Measurements from ENCODE around the gene MMP8. TPM values are rescaled to one million over a fixed set of nuclear protein-coding genes. Genes with fewer than 3 reads are reported as not detected.

Gene MMP8
- polyA plus RNA-seq, 1 donor (not counting 4 experiments of a cell fraction or from before 2014, with no cell fraction given), result 0.09 TPM

DNA sequence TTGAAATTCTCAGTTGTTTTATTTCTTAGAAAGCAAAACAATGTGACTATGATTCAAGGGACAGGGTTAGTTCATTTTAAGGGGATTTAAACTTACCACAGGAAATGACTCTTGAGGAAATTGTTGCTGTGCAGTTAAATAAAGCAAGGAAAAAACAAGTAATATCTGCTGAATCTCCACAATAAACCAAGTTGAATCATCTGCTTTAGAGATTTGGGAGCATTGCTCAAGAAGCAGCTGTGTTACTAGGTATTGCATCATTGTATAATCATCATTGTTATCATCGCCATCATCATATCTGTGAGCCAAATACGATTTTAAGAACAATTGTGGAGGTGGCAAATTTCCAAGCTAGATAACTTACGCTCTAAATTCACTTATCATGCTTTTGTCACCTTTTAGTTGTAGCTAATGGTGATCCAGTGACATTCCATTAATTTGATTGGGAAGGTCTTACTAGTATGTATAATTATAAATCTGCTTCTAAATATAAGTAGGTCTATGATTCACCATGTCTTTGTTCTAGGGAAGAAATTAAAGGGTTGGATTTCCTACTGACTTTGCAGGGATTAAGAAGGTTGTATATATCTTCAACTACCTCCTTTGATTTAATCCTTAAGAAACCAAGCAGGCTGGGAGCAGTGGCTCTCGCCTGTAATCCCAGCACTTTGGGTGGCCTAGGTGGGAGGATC lies 35.7 kb upstream of the MMP8 start:
- Histone ChIP-seq H3K4me2 (ENCODE audit: control insufficient read depth, extremely low read depth, insufficient read depth, low read depth, low read length) (peak overlapping the region; percentile 47), H3K27ac (ENCODE audit: control insufficient read depth, insufficient read depth, low read length) (peak overlapping the region; percentile 81), H3K4me3 (ENCODE audit: control insufficient read depth in 2 of 3, extremely low read depth in 1 of 3, insufficient read depth in 2 of 3, low read depth in 1 of 3, low read length in 3 of 3) (no peak overlapping the region), H3K79me2 (ENCODE audit: control insufficient read depth, insufficient read depth, low read length) (no peaks in the 10 kb centered on the region), H3K4me1 (ENCODE audit: control insufficient read depth, extremely low read depth, insufficient read depth, low read length) (peaks cover 56% of the 10 kb centered on the region), H3K9me1 (ENCODE audit: control insufficient read depth, extremely low read depth, insufficient read depth, low read length) (no peaks in the 10 kb centered on the region), H3K27me3 (ENCODE audit: control insufficient read depth, extremely low read depth, insufficient read depth, low read length) (no peaks in the 10 kb centered on the region), H4K20me1 (ENCODE audit: control insufficient read depth, extremely low read depth, insufficient read depth, low read length) (no peaks in the 10 kb centered on the region), H2AFZ (ENCODE audit: control insufficient read depth, low read length) (no peak overlapping the region), H3K36me3 (ENCODE audit: control insufficient read depth in 2 of 2, extremely low read depth in 1 of 2, insufficient read depth in 2 of 2, low read length in 2 of 2) (no peaks in the 10 kb centered on the region), H3K9me3 (ENCODE audit: control insufficient read depth, low read depth, low read length) (no peaks in the 10 kb centered on the region), H3K9ac (ENCODE audit: control insufficient read depth, extremely low read depth, insufficient read depth, low read length) (no peak overlapping the region)
- DNase-seq (ENCODE audit: low read depth, low spot score) (no peak), FAIRE-seq (peak; percentile 97)
- TF ChIP-seq EZH2 (IDR thresholded peaks at IDR 0.05; ENCODE audit: low read length) (no peak), CTCF (optimal IDR thresholded peaks at IDR 0.05 in 1 of 3, IDR thresholded peaks at IDR 0.05 in 1 of 3, conservative IDR thresholded peaks at IDR 0.05 in 1 of 3; ENCODE audit: extremely low read depth in 1 of 3, insufficient read depth in 2 of 3, low read length in 3 of 3) (no peak)
- dilution Hi-C loops (cut with MboI; ENCODE audit: extremely low pct_ligation_motif_present, low sequenced_read_pairs), result no loop called here

- dilution Hi-C loops (cut with MboI; ENCODE audit: extremely low pct_ligation_motif_present, low sequenced_read_pairs), result no loop called here
- DNase-seq (ENCODE audit: low read depth, low spot score) (no peak), FAIRE-seq (peak; percentile 94)
- Histone ChIP-seq H2AFZ (ENCODE audit: control insufficient read depth, low read length) (no peak overlapping the region), H3K4me1 (ENCODE audit: control insufficient read depth, extremely low read depth, insufficient read depth, low read length) (peaks cover 42% of the 10 kb centered on the region), H3K4me3 (ENCODE audit: control insufficient read depth in 2 of 3, extremely low read depth in 1 of 3, insufficient read depth in 2 of 3, low read depth in 1 of 3, low read length in 3 of 3) (no peak overlapping the region), H3K9ac (ENCODE audit: control insufficient read depth, extremely low read depth, insufficient read depth, low read length) (no peak overlapping the region), H3K4me2 (ENCODE audit: control insufficient read depth, extremely low read depth, insufficient read depth, low read depth, low read length) (peak overlapping the region; percentile 7), H3K27ac (ENCODE audit: control insufficient read depth, insufficient read depth, low read length) (no peak overlapping the region), H3K9me1 (ENCODE audit: control insufficient read depth, extremely low read depth, insufficient read depth, low read length) (no peaks in the 10 kb centered on the region), H3K9me3 (ENCODE audit: control insufficient read depth, low read depth, low read length) (no peaks in the 10 kb centered on the region), H3K27me3 (ENCODE audit: control insufficient read depth, extremely low read depth, insufficient read depth, low read length) (no peaks in the 10 kb centered on the region), H3K36me3 (ENCODE audit: control insufficient read depth in 2 of 2, extremely low read depth in 1 of 2, insufficient read depth in 2 of 2, low read length in 2 of 2) (no peaks in the 10 kb centered on the region), H4K20me1 (ENCODE audit: control insufficient read depth, extremely low read depth, insufficient read depth, low read length) (no peaks in the 10 kb centered on the region), H3K79me2 (ENCODE audit: control insufficient read depth, insufficient read depth, low read length) (no peaks in the 10 kb centered on the region)
- TF ChIP-seq EZH2 (IDR thresholded peaks at IDR 0.05; ENCODE audit: low read length) (no peak), CTCF (optimal IDR thresholded peaks at IDR 0.05 in 1 of 3, IDR thresholded peaks at IDR 0.05 in 1 of 3, conservative IDR thresholded peaks at IDR 0.05 in 1 of 3; ENCODE audit: extremely low read depth in 1 of 3, insufficient read depth in 2 of 3, low read length in 3 of 3) (no peak)
Observed at GRCh38 chr11:102757823-102758549, 33.2 kb upstream of the MMP8 start.
